ENCODE data around the gene LINC00632. TPM values are rescaled to one million over a fixed set of nuclear protein-coding genes. Genes with fewer than 3 reads are reported as not detected.
"Not testable (repeated sequence)": the region's sequence is repeated elsewhere in the genome, so short reads cannot be mapped to it uniquely, and the experiment has no call there.

Gene LINC00632
- total and polyA plus RNA-seq, 2 experiments from 2014 or later: 17.7 to 40.7 TPM

DNA sequence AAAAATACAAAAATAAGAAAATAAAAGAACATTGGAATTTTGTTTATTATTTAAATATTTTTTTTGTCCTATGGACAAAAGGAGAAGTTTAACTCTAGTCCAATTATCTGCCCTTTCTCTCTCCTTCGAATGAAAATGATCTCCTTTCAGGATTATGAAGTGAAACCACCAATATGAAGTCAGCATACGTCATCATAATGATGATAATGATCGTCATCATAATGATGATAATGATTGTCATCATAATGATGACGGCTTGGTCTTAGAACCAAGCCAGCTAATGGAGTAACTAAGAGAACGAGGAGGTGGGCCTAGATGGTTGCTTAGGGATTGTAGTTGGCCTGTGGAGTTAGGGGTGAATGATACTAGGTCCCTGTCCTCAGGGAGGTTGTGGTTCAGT is 21.9 kb upstream of the LINC00632 start:
- WGBS, 2 experiments (ENCODE audit: low coverage in 1 of 2, low lambda C conversion rate in 2 of 2, missing lambda C conversion rate in 2 of 2): 84 to 87% methylated on average over 5 of the region's 5 CpGs
- H3F3A ChIP-seq (ENCODE audit: insufficient read depth): no peaks in the 10 kb centered on the region
- DNase-seq: no peak
- H3K79me2 ChIP-seq (ENCODE audit: insufficient read depth): no peaks in the 10 kb centered on the region
- no peak for TF ChIP-seq EZH2phosphoT487 (IDR thresholded peaks at IDR 0.05; ENCODE audit: insufficient read depth, low read depth)
- H3K36me3 ChIP-seq (ENCODE audit: low read depth): no peaks in the 10 kb centered on the region
- no peak overlapping the region for H3K4me3 ChIP-seq
- H4K20me1 ChIP-seq (ENCODE audit: insufficient read depth): no peaks in the 10 kb centered on the region
- H2AFZ ChIP-seq: no peak overlapping the region
- no peak overlapping the region for H3K27ac ChIP-seq
- H3K9me2 ChIP-seq (ENCODE audit: insufficient read depth): no peaks in the 10 kb centered on the region
- no peaks in the 10 kb centered on the region for H3K9me3 ChIP-seq (ENCODE audit: low read depth)
- in situ Hi-C loops (cut with MboI): no loop called here
- H3K4me1 ChIP-seq (ENCODE audit: insufficient read depth): no peaks in the 10 kb centered on the region
- H3K4me2 ChIP-seq (ENCODE audit: unreplicated experiment): no peak overlapping the region
- H3K27me3 ChIP-seq (replicated peaks; ENCODE audit: insufficient read depth): no peaks in the 10 kb centered on the region
- no peak overlapping the region for H3K9ac ChIP-seq

DNA sequence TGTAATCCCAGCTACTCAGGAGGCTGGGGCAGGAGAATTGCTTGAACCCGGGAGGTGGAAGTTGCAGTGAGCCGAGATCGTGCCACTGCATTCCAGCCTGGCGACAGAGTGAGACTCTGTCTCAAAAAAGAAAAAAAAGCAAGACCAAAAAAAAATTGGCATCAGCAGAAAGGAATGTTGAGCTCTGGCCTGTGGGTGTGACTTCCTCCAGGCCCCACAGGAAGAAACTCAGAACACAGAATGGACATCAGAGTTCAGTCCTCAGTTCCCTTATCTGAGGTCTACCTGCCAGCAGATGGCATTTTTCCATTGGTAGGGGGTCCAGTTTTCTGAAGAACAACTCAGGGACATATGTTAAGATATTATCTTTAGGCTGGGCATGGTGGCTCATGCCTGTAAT is 18.0 kb upstream of the LINC00632 start:
- H3K4me1 ChIP-seq (ENCODE audit: insufficient read depth); H3K79me2 ChIP-seq (ENCODE audit: insufficient read depth); H3K4me3 ChIP-seq; in situ Hi-C loops (cut with MboI); H3F3A ChIP-seq (ENCODE audit: insufficient read depth); H4K20me1 ChIP-seq (ENCODE audit: insufficient read depth); H3K27ac ChIP-seq; H3K9me2 ChIP-seq (ENCODE audit: insufficient read depth); H3K36me3 ChIP-seq (ENCODE audit: low read depth); H2AFZ ChIP-seq; H3K9me3 ChIP-seq (ENCODE audit: low read depth); H3K9ac ChIP-seq; H3K4me2 ChIP-seq (ENCODE audit: unreplicated experiment); H3K27me3 ChIP-seq (replicated peaks; ENCODE audit: insufficient read depth): not testable (repeated sequence)
- peak; percentile 31 for DNase-seq
- 2% methylated on average over 4 of the region's 4 CpGs; no CpG with 5 or more reads in 1 of the 2 experiments for WGBS, 2 experiments (ENCODE audit: low coverage in 1 of 2, low lambda C conversion rate in 2 of 2, missing lambda C conversion rate in 2 of 2)

DNA sequence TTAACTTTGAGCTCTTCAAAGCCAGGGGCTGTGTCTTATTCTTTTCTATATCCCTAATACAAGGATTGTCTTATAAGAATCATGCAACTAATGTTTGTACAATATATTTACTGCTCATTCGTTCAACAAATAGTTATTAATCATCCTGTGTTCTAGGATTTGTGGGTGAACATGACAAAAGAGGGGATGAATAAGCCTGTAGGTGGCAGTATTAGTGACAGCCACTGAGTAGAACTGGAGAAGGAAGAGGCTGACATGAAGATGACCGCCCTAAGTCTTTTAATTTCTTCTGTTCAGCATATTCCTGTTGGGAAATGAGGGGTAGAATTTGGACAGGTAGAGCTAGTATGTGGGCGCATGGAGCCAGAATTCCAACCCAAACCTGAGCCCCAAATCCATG is 11.9 kb upstream of the LINC00632 start:
- Histone ChIP-seq H3K4me1 (ENCODE audit: insufficient read depth) (no peaks in the 10 kb centered on the region), H3K4me3 (no peak overlapping the region), H3F3A (ENCODE audit: insufficient read depth) (no peaks in the 10 kb centered on the region), H3K9me2 (ENCODE audit: insufficient read depth) (no peaks in the 10 kb centered on the region), H3K79me2 (ENCODE audit: insufficient read depth) (no peaks in the 10 kb centered on the region), H3K9me3 (ENCODE audit: low read depth) (no peaks in the 10 kb centered on the region), H3K9ac (no peak overlapping the region), H3K4me2 (ENCODE audit: unreplicated experiment) (no peak overlapping the region), H2AFZ (no peak overlapping the region), H3K27ac (no peak overlapping the region), H3K27me3 (replicated peaks; ENCODE audit: insufficient read depth) (no peaks in the 10 kb centered on the region), H4K20me1 (ENCODE audit: insufficient read depth) (no peaks in the 10 kb centered on the region), H3K36me3 (ENCODE audit: low read depth) (no peaks in the 10 kb centered on the region)
- TF ChIP-seq EZH2phosphoT487 (IDR thresholded peaks at IDR 0.05; ENCODE audit: insufficient read depth, low read depth) (no peak), EZH2 (IDR thresholded peaks at IDR 0.05; ENCODE audit: insufficient read depth, poor library complexity, severe bottlenecking) (no peak)
- WGBS, 2 experiments (ENCODE audit: low coverage in 1 of 2, low lambda C conversion rate in 2 of 2, missing lambda C conversion rate in 2 of 2): 55 to 69% methylated on average over 3 of the region's 3 CpGs
- in situ Hi-C loops (cut with MboI): no loop called here
- DNase-seq: peak; percentile 4

DNA sequence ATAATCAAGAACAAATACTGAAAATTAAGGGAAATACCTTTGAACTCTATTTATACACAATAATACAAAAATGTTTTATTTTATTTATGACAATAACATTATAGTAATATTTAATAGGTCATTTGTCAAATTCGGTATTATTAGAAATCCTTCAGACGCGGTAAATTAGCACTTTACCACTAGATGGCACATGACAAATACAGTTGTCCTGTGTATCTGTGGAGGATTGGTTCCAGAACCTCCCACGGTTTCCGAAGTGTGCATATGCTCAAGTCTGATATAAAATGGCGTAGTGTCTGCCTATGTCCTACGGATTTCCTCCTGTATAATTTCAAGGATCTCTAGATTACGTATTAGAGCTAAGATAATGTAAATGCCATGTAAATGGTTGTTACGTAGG is 8.1 kb upstream of the LINC00632 start:
- WGBS, 2 experiments (ENCODE audit: low coverage in 1 of 2, low lambda C conversion rate in 2 of 2, missing lambda C conversion rate in 2 of 2): 3 to 4% methylated on average over 9 of the region's 9 CpGs
- peak; percentile 59 for DNase-seq
- peak overlapping the region; percentile 76 for H2AFZ ChIP-seq

DNA sequence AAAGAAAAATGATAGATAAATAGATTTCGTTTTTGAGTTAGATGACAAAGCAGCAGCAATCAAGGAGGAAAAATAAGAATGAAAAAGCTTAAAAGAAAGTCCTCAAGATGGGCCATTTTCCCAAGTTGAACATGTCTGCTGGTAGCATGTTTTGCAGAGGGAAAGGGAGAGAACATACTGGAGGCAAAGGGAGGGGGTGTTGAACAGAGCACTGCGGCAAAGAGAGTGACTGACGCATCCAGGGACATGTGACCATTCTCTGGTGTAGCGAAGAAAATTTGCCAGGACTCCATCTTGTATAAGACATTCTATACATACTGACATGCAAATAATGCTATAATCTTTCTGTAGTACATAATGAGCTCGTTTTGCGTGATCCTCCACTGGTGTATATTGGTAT is 1.2 kb downstream of the LINC00632 start:
- DNase-seq: peak; percentile 34
- no peak overlapping the region for H3K27ac ChIP-seq
- WGBS, 2 experiments (ENCODE audit: low coverage in 1 of 2, low lambda C conversion rate in 2 of 2, missing lambda C conversion rate in 2 of 2): 1 to 5% methylated on average over 5 to 6 of the region's 6 CpGs
- H3K79me2 ChIP-seq (ENCODE audit: insufficient read depth): no peaks in the 10 kb centered on the region
- H3K4me3 ChIP-seq: 0 out of 2 replicates have a peak overlapping the region, but pooled peaks have one; percentile 15
- in situ Hi-C loops (cut with MboI): no loop called here
- no peaks in the 10 kb centered on the region for H3K4me1 ChIP-seq (ENCODE audit: insufficient read depth)
- H4K20me1 ChIP-seq (ENCODE audit: insufficient read depth): no peaks in the 10 kb centered on the region
- H3K4me2 ChIP-seq (ENCODE audit: unreplicated experiment): peak overlapping the region; percentile 35
- peaks cover 12% of the 10 kb centered on the region for H3K27me3 ChIP-seq (replicated peaks; ENCODE audit: insufficient read depth)
- H3K9me2 ChIP-seq (ENCODE audit: insufficient read depth): no peaks in the 10 kb centered on the region
- no peak overlapping the region for H3K9ac ChIP-seq
- H2AFZ ChIP-seq: no peak overlapping the region
- no peaks in the 10 kb centered on the region for H3F3A ChIP-seq (ENCODE audit: insufficient read depth)
- TF ChIP-seq EZH2 (IDR thresholded peaks at IDR 0.05; ENCODE audit: insufficient read depth, poor library complexity, severe bottlenecking) (no peak), EZH2phosphoT487 (IDR thresholded peaks at IDR 0.05; ENCODE audit: insufficient read depth, low read depth) (no peak)
- H3K36me3 ChIP-seq (ENCODE audit: low read depth): no peaks in the 10 kb centered on the region
- no peaks in the 10 kb centered on the region for H3K9me3 ChIP-seq (ENCODE audit: low read depth)

More for the DNA sequence above, 8.1 kb upstream of the LINC00632 start:
- Histone ChIP-seq H3K9me2 (ENCODE audit: insufficient read depth) (no peaks in the 10 kb centered on the region), H3F3A (ENCODE audit: insufficient read depth) (no peaks in the 10 kb centered on the region), H3K9me3 (ENCODE audit: low read depth) (no peaks in the 10 kb centered on the region), H3K4me2 (ENCODE audit: unreplicated experiment) (no peak overlapping the region), H3K36me3 (ENCODE audit: low read depth) (no peaks in the 10 kb centered on the region), H3K27ac (no peak overlapping the region), H3K4me3 (no peak overlapping the region), H3K79me2 (ENCODE audit: insufficient read depth) (no peaks in the 10 kb centered on the region), H3K4me1 (ENCODE audit: insufficient read depth) (no peaks in the 10 kb centered on the region), H3K9ac (no peak overlapping the region), H4K20me1 (ENCODE audit: insufficient read depth) (no peaks in the 10 kb centered on the region), H3K27me3 (replicated peaks; ENCODE audit: insufficient read depth) (no peaks in the 10 kb centered on the region)
- in situ Hi-C loops (cut with MboI): no loop called here
- TF ChIP-seq EZH2phosphoT487 (IDR thresholded peaks at IDR 0.05; ENCODE audit: insufficient read depth, low read depth): no peak
- TF ChIP-seq EZH2 (IDR thresholded peaks at IDR 0.05; ENCODE audit: insufficient read depth, poor library complexity, severe bottlenecking): no peak
